SKM-1 treated with dmso at 0.1 percent for 144 hours (cell line): ENCODE results near the gene EPGN.

Experiments
- DNase-seq: peaks from one replicate; lab custom pipeline; 2025; ENCODE audit not compliant: unreplicated experiment; lab: John Stamatoyannopoulos, UW

The EPGN gene, protein sequence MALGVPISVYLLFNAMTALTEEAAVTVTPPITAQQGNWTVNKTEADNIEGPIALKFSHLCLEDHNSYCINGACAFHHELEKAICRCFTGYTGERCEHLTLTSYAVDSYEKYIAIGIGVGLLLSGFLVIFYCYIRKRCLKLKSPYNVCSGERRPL

DNA sequence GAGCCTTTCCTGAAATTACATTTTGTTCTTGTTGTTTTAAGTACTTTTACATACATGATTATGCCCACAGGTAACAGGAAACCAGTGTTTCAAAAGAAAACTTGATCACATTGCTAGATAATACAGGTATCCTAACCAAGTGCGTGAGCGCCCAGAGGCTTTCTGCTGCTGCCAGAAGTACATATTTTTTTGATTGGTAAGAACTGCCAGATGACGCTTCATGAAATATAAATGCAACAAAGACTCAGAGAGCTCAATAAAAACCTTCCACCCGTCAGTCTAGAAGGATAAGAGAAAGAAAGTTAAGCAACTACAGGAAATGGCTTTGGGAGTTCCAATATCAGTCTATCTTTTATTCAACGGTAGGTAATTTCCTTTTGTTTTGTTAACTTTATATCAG, at the start of gene EPGN:
Gene EPGN (plus strand): TSS at position 256 of the 400 bp plus-strand sequence. CDS start 64 bp downstream, at position 320.
- DNase-seq = no peak

GRCh38 chr4:74258963-74259362, 49.3 kb upstream of the EPGN start:
- no peak for DNase-seq

GRCh38 chr4:74260036-74260435, 48.2 kb upstream of the EPGN start:
- DNase-seq = no peak

GRCh38 chr4:74262522-74262921, 45.7 kb upstream of the EPGN start:
- DNase-seq = no peak

DNA sequence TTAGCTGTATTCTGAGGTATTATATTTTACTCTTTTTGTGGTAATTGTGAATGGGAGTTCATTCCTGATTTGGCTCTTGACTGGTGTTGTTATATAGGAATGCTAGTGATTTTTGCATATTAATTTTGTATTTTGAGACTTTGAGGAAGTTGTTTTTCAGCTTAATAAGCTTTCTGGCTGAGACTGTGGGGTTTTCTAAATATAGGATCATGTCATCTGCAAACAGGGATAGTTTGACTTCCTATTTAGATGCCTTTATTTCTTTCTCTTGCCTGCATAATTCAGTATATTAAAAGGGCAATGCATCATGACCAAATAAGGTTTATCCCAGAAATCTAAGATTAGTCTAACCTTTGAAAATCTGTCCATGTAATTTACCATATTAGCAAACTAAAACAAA, 44.7 kb upstream of the EPGN start:
- no peak for DNase-seq

GRCh38 chr4:74266081-74266480, 42.2 kb upstream of the EPGN start:
- DNase-seq = no peak

DNA sequence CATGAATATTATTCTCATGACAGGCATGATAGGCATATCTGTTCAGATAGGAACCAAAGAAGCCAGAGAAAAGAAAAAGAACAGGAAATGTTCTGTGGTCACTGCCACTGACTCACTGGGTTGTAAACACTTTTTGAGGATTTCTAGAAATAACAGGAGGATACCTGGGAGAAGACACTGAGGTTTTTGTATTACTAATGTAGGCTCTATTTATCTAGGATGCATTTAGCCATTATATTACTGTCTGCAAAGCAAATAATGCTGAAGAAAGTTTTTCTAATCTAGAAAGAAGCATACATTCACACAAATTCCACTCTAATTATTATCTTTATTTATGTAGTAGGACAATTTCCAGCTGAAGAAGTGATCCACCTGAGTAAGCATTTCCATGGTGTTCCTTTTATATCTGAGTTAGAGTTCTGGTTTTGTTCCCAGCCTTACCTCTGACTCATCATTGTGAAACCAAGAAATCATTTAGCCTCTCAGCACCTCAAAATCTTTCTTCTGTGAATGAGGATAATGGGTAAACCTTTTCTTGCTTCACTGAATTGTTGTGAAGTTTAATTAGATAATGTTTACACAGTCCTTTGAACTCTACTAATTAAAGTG, 40.2 kb upstream of the EPGN start:
- no peak for DNase-seq

DNA sequence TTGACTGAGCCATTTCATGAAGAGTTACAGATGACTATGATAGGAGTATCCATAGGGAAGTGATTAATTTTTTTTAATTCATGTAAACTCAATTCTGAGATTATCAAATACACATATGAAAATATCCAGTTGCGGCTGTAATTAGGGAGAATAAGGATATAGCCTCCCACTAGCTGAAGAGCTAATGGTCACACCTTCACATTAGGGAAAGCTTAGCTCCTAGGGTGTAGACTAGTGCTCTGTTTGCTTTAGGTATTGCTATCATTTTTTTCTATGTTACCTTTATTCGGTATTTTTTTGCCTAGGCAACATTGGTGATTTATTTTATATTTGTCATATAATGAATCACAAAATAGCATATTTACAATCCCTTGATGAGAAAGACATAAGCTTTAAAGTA, 39.6 kb upstream of the EPGN start:
- no peak for DNase-seq

DNA sequence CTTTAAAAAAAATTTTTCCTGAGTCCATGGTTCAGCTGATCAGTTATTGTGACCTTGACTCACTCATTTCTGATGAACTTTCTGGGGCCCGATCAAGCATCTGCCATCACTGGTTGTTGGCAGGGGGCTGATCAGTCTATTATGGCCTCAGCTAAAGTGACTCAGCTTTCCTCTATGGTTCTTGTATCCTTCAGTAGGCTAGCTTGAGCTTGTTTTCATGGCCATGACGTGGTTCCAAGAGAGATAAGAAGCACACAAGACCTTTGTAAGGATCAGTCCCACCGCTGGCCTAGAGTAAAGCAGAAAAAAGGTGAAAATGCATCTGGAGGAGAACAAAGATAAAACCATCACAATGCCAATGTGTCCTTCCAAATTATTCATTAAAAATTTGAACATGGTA, 29.8 kb upstream of the EPGN start:
- no peak for DNase-seq

DNA sequence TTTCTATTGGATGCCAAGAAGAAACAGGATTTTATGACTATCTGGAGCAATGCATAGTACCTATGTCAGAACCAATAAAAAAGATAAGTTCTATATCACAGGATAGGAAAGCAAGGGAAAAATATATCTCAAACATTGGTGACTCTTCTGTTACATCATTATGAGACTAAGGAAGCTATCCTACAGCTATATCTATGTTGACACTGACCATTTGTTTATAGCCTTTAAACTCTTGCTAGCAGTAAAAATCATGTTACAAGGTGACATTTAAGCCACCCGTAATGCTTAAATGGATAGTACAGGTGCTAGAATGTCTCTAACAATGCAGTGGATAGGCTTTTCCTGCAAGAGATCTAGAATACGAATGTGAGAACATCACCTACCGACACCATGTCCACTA, 28.6 kb upstream of the EPGN start:
- DNase-seq = no peak

GRCh38 chr4:74282926-74283325, 25.3 kb upstream of the EPGN start:
- DNase-seq = no peak

- no peak for DNase-seq
Measured at GRCh38 chr4:74283614-74284013, 24.7 kb upstream of the EPGN start.

DNA sequence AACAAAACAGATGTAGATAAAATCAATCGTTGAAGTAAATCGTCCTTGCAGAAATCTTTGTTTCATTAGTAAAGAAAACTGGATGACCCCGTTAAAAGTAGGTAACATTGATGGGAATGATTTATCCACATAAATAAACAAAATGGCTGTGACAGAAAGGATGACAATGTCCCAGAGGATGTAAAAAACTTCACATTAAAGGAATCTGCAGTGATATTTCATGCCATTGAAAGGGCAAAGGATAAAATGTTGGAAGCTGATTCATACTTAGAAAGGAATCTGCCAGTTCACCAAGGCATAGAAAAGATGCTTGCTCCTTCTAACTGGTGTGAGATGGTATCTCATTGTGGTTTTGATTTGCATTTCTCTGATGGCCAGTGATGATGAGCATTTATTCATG, 24.2 kb upstream of the EPGN start:
- no peak for DNase-seq

DNA sequence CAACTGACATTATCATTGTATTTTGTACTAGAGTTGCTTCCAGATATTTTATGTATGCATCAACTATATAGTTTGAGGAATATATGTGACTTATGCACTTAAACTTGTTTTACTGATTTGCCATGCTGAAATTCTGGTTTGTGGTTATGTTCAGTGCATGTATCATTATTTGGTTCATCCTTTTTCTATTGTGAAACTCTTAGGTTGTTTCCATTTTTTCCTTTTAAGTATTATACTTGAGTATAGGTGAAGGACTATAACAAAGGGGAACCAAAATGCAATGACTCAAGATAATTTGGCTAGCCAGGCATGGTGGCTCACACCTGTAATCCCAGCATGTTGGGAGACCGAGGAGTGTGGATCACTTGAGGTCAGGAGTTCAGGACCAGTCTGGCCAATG, 21.1 kb upstream of the EPGN start:
- no peak for DNase-seq

GRCh38 chr4:74287791-74288190, 20.5 kb upstream of the EPGN start:
- no peak for DNase-seq

DNA sequence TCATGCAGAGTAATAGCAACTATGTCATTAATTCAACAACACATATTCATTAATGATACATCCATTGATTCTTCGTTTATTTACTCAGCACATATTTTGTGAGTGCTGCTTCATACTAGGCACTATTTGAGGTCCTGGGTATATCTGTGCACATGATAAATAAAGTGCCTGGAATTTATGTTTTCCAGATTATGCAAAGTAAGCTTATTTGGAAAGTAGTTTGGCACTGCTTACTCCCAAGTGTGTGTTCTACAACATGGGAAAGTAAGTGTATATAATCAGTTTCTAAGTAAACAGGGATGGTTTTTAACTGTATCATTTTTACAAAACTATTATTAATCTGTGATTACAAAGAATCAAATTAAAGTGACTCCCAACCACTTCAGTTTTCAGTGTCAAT, 16.8 kb upstream of the EPGN start:
- DNase-seq = no peak

- DNase-seq = no peak
Measured at GRCh38 chr4:74292111-74292870, 16.0 kb upstream of the EPGN start.

DNA sequence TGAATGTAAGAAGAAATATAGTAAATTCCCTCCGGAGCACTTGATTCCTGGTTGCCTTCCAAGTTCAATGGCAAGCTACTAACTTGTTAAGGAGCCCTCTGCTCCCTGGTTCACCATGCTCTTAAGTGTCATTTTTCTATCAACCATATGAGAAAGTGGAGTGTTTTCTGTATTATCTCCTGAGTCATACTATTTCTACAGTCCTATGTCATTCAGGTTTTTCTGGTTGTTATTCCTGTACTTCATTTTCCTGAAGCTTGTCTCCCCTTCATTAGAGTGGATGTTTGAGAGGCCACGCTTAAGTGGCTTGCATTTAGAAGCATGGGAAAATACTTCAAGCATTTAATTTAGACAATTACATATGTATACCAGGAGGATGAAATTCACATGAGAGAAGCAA, 14.7 kb upstream of the EPGN start:
- DNase-seq = no peak

- no peak for DNase-seq
Measured at GRCh38 chr4:74294681-74295080, 13.6 kb upstream of the EPGN start.

DNA sequence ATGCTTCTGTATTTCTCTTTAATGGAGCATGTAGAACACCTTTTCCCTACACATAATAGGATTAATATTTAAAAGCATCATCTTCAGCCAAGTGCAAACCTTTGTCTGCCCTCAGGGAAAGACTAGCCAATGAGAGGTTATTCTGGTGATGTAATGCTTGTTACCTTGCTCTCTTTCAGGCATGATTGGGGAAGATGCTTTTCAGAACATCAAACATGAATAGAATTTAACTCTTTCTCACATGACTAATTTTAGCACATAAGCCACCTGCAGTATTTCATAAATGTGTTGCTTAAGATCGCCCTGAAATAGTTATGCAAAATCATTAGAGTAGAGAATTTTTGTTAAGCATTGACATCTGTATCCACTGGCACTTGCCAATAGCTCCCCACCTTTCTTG, 10.7 kb upstream of the EPGN start:
- DNase-seq = no peak

DNA sequence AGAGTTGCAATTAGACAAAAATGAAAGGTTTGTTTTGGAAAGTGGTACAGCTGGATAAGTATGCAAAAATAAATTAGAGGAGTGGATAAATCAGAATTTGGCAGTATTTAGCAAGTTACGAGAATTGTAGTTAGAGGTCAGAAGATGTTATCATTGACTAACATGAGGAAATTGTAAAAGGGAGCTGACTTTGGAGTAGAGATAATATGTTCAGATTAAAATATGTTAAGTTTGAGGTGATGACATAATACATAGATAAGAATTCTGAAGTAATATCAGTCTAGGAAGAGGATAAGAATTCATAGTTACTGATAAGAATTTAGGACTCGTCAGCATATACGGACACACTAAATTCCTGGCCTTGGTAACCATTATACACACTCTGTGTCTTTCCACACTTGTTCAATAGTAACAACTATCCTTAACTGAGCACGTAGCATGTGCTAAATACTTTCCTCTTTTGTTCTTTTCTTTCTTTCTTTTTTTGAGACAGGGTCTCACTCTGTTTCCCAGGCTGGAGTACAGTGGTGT, 4.1 kb upstream of the EPGN start:
- DNase-seq = no peak

GRCh38 chr4:74305000-74305399, 3.3 kb upstream of the EPGN start:
- DNase-seq = no peak
